HG03520 (cell line): ENCODE data around the gene MRTFB.
"Not testable (repeated sequence)": the region's sequence is repeated elsewhere in the genome, so short reads cannot be mapped to it uniquely, and the experiment has no call there.

Experiments
- ATAC-seq: cut with Tn5 transposase; IDR thresholded peaks from one replicate; pipeline ENCODE4 v1.9.1; 2021; ENCODE audit warnings: mild to moderate bottlenecking, moderate library complexity; ENCODE audit not compliant: unreplicated experiment

MRTFB gene

GRCh38 chr16:14104066-14104465, 32.9 kb downstream of the MRTFB start:
- no peak for ATAC-seq

GRCh38 chr16:14105760-14106375, 34.7 kb downstream of the MRTFB start:
- ATAC-seq: no peak

GRCh38 chr16:14106457-14106856, 35.3 kb downstream of the MRTFB start:
- ATAC-seq: no peak

- ATAC-seq: no peak
These were observed 35.8 kb downstream of the MRTFB start for GRCh38 chr16:14106961-14107360.

GRCh38 chr16:14109077-14109775, 38.1 kb downstream of the MRTFB start:
- no peak for ATAC-seq

- no peak for ATAC-seq
These were observed 38.9 kb downstream of the MRTFB start for GRCh38 chr16:14109782-14110727.

- ATAC-seq: no peak
These were observed 39.7 kb downstream of the MRTFB start for GRCh38 chr16:14110728-14111251.

- ATAC-seq: no peak
These were observed 40.8 kb downstream of the MRTFB start for GRCh38 chr16:14111713-14112538.

GRCh38 chr16:14112539-14112856, 41.4 kb downstream of the MRTFB start:
- ATAC-seq: no peak

GRCh38 chr16:14113344-14113743, 42.2 kb downstream of the MRTFB start:
- no peak for ATAC-seq

- ATAC-seq: no peak
These were observed 45.9 kb downstream of the MRTFB start for GRCh38 chr16:14117051-14117450.

GRCh38 chr16:14119799-14120198, 48.7 kb downstream of the MRTFB start:
- ATAC-seq: no peak

GRCh38 chr16:14120335-14120734, 49.2 kb downstream of the MRTFB start:
- no peak for ATAC-seq

GRCh38 chr16:14121142-14121541, 50.0 kb downstream of the MRTFB start:
- no peak for ATAC-seq

GRCh38 chr16:14121872-14122271, 50.8 kb downstream of the MRTFB start:
- ATAC-seq: no peak

- ATAC-seq: not testable (repeated sequence)
These were observed 51.3 kb downstream of the MRTFB start for GRCh38 chr16:14122430-14122829.

GRCh38 chr16:14125000-14125681, 54.0 kb downstream of the MRTFB start:
- no peak for ATAC-seq

- no peak for ATAC-seq
These were observed 54.6 kb downstream of the MRTFB start for GRCh38 chr16:14125708-14126107.

GRCh38 chr16:14128097-14128496, 57.0 kb downstream of the MRTFB start:
- ATAC-seq: no peak

- no peak for ATAC-seq
These were observed 58.4 kb downstream of the MRTFB start for GRCh38 chr16:14129502-14129901.
